Astrocyte of the cerebellum (primary cell): ENCODE data around the gene PDE4D.

Source experiments
- DNase-seq: peaks from one replicate; pipeline ENCODE4 v3.0.0-alpha.2; 2011; ENCODE audit warnings: low read depth
- H3K4me3 ChIP-seq: 2 replicates; pipeline ENCODE4 v1.5.1; 2011; ENCODE audit warnings: mild to moderate bottlenecking, low read depth, low read length, moderate library complexity
- CTCF ChIP-seq: IDR thresholded peaks from 2 replicates; pipeline ENCODE4 v1.5.1; 2012; ENCODE audit warnings: low read length, low read depth, moderate library complexity, mild to moderate bottlenecking; ENCODE audit errors: missing control alignments
- in situ Hi-C: cut with HindIII; loops from 2 replicates; pipeline ENCODE4 v1.10.0; 2017; ENCODE audit warnings: low sequenced_read_pairs

Gene PDE4D

GRCh38 chr5:59301727-59302126 lies 591.8 kb downstream of the PDE4D start:
- in situ Hi-C loops, result no loop called here
- DNase-seq, result no peak
- no peak for TF ChIP-seq CTCF

GRCh38 chr5:59300930-59301329 lies 592.6 kb downstream of the PDE4D start:
- no peak for DNase-seq
- no peak overlapping the region for H3K4me3 ChIP-seq
- no peak for TF ChIP-seq CTCF
- in situ Hi-C loops, result no loop called here

More at GRCh38 chr5:59301727-59302126, 591.8 kb downstream of the PDE4D start:
- no peak overlapping the region for H3K4me3 ChIP-seq

- H3K4me3 ChIP-seq, result no peak overlapping the region
- no peak for TF ChIP-seq CTCF
- DNase-seq, result no peak
- in situ Hi-C loops, result no loop called here
These were observed 594.5 kb downstream of the PDE4D start for GRCh38 chr5:59299006-59299405.

GRCh38 chr5:59296317-59297264 lies 596.9 kb downstream of the PDE4D start:
- no peak for TF ChIP-seq CTCF
- in situ Hi-C loops, result no loop called here
- no peak for DNase-seq
- peak overlapping the region; percentile 7 for H3K4me3 ChIP-seq

GRCh38 chr5:59293700-59294099 lies 599.8 kb downstream of the PDE4D start:
- no peak overlapping the region for H3K4me3 ChIP-seq
- TF ChIP-seq CTCF, result no peak
- in situ Hi-C loops, result no loop called here
- no peak for DNase-seq

GRCh38 chr5:59291941-59292340 lies 601.6 kb downstream of the PDE4D start:
- no peak overlapping the region for H3K4me3 ChIP-seq
- DNase-seq, result no peak
- in situ Hi-C loops, result no loop called here
- no peak for TF ChIP-seq CTCF
